ENCODE measurements around the gene CDKN2A.

GRCh38 chr9:22041775-22042174 lies 47.6 kb upstream of the CDKN2A start:
- TF ChIP-seq NR2C2 (CRISPR knock-in tag; IDR thresholded peaks at IDR 0.05) (no peak), ATF6 (CRISPR knock-in tag; IDR thresholded peaks at IDR 0.05) (no peak), CTCF (IDR thresholded peaks at IDR 0.05) (no peak), FOXJ3 (CRISPR knock-in tag; IDR thresholded peaks at IDR 0.05; ENCODE audit: borderline replicate concordance) (no peak), MAX (CRISPR knock-in tag; IDR thresholded peaks at IDR 0.05) (no peak), IRF1 (CRISPR knock-in tag; IDR thresholded peaks at IDR 0.05) (no peak), ZNF512 (CRISPR knock-in tag; IDR thresholded peaks at IDR 0.05; ENCODE audit: borderline replicate concordance) (no peak), TCF7 (CRISPR knock-in tag; IDR thresholded peaks at IDR 0.05; ENCODE audit: low read depth) (no peak), ZNF416 (CRISPR knock-in tag; IDR thresholded peaks at IDR 0.05) (no peak), ATF2 (CRISPR knock-in tag; IDR thresholded peaks at IDR 0.05; ENCODE audit: borderline replicate concordance, low read depth) (no peak)

Data from WTC11 (cell line).